Keratinocyte (primary cell): ENCODE results near the gene RIMS1. TPM values are rescaled to one million over a fixed set of nuclear protein-coding genes. Genes with fewer than 3 reads are reported as not detected.

Source experiments
- DNase-seq: peaks from one replicate; pipeline ENCODE4 v3.0.0-alpha.2; 2011; ENCODE audit warnings: low read depth, missing footprints, low spot score
- FAIRE-seq: peaks from 2 replicates; lab custom pipeline; 2011; peaks lifted over from hg19 to GRCh38; lab: Jason Lieb, UNC
- H2AFZ ChIP-seq: 2 replicates; pipeline ENCODE4 v1.6.0; 2012; ENCODE audit warnings: low read length, control low read depth, inconsistent platforms; ENCODE audit not compliant: control insufficient read depth
- H3K27ac ChIP-seq: 2 replicates; pipeline ENCODE4 v1.5.1; 2011; ENCODE audit warnings: low read length; ENCODE audit not compliant: control insufficient read depth, insufficient read depth
- H3K27me3 ChIP-seq: 3 replicates; pipeline ENCODE4 v1.6.0; 2011; ENCODE audit warnings: low read length; ENCODE audit not compliant: control insufficient read depth, insufficient read depth; ENCODE audit errors: extremely low read depth
- H3K36me3 ChIP-seq, 2 experiments: 2 replicates in 1 of 2; 3 replicates in 1 of 2; pipeline ENCODE4 v1.5.1; 2011; ENCODE audit warnings: low read length in 2 of 2, mild to moderate bottlenecking in 1 of 2; ENCODE audit not compliant: control insufficient read depth in 2 of 2, insufficient read depth in 2 of 2; ENCODE audit errors: extremely low read depth in 1 of 2
- H3K4me1 ChIP-seq: 3 replicates; pipeline ENCODE4 v1.5.1; 2011; ENCODE audit warnings: low read length; ENCODE audit not compliant: control insufficient read depth, insufficient read depth; ENCODE audit errors: extremely low read depth
- H3K4me2 ChIP-seq: 3 replicates; pipeline ENCODE4 v1.6.0; 2011; ENCODE audit warnings: low read depth, low read length; ENCODE audit not compliant: control insufficient read depth, insufficient read depth; ENCODE audit errors: extremely low read depth
- H3K4me3 ChIP-seq, 3 experiments: fragments of 200-600 bp in 1 of 3; sonication (generic) in 1 of 3; 2 replicates in 2 of 3; 3 replicates in 1 of 3; pipeline ENCODE4 v1.5.1; 2011 to 2016; ENCODE audit warnings: low read length in 3 of 3, mild to moderate bottlenecking in 3 of 3, control low read depth in 2 of 3, inconsistent platforms in 1 of 3, low read depth in 1 of 3, mixed read lengths in 1 of 3, mixed run types in 1 of 3, moderate library complexity in 1 of 3; ENCODE audit not compliant: control insufficient read depth in 2 of 3, insufficient read depth in 2 of 3; ENCODE audit errors: extremely low read depth in 1 of 3
- H3K79me2 ChIP-seq: 2 replicates; pipeline ENCODE4 v1.6.0; 2012; ENCODE audit warnings: low read length; ENCODE audit not compliant: control insufficient read depth, insufficient read depth
- H3K9ac ChIP-seq: 3 replicates; pipeline ENCODE4 v1.6.0; 2011; ENCODE audit warnings: low read length; ENCODE audit not compliant: control insufficient read depth, insufficient read depth; ENCODE audit errors: extremely low read depth
- H3K9me1 ChIP-seq: 3 replicates; pipeline ENCODE4 v1.6.0; 2011; ENCODE audit warnings: low read length; ENCODE audit not compliant: control insufficient read depth, insufficient read depth; ENCODE audit errors: extremely low read depth
- H3K9me3 ChIP-seq: 2 replicates; pipeline ENCODE4 v1.5.1; 2012; ENCODE audit warnings: low read depth, low read length; ENCODE audit not compliant: control insufficient read depth
- H4K20me1 ChIP-seq: 3 replicates; pipeline ENCODE4 v1.6.0; 2011; ENCODE audit warnings: low read length; ENCODE audit not compliant: control insufficient read depth, insufficient read depth; ENCODE audit errors: extremely low read depth
- CTCF ChIP-seq, 3 experiments: IDR thresholded peaks in 1 of 3; conservative IDR thresholded peaks in 1 of 3; optimal IDR thresholded peaks in 1 of 3; 2 replicates in 2 of 3; 3 replicates in 1 of 3; pipeline versions ENCODE3 to v1.5.1; 2011; ENCODE audit warnings: low read length in 3 of 3, mild to moderate bottlenecking in 3 of 3, moderate library complexity in 2 of 3, control low read depth in 1 of 3, inconsistent platforms in 1 of 3; ENCODE audit not compliant: insufficient read depth in 2 of 3; ENCODE audit errors: extremely low read depth in 1 of 3
- EZH2 ChIP-seq: IDR thresholded peaks from one replicate; pipeline ENCODE4 v1.6.1; 2012; ENCODE audit warnings: inconsistent platforms, mild to moderate bottlenecking, low read length, moderate library complexity
- dilution Hi-C: fragments of 300-500 bp; cut with MboI; formaldehyde crosslinking; loops from one replicate; pipeline ENCODE4 v1.7.0; 2020; ENCODE audit warnings: low sequenced_read_pairs; ENCODE audit not compliant: extremely low pct_ligation_motif_present
- polyA plus RNA-seq, 5 experiments: library from polyadenylated mRNA; depleted of rRNA in 3 of 5; stranded (reverse) in 3 of 5; stranded (forward) in 1 of 5; unstranded in 1 of 5; fragments of >200 nt; gene quantifications; 1 replicate in 1 of 5; 2 replicates in 3 of 5; 3 replicates in 1 of 5; pipeline versions ENCODE4 v1.2.1 to v1.2.3, GENCODE V29; 2011 to 2012; ENCODE audit warnings: missing spikeins in 2 of 5, low read depth in 1 of 5, low replicate concordance in 1 of 5

Gene RIMS1
- polyA plus RNA-seq, 1 donor (not counting 4 experiments of a cell fraction or from before 2014, with no cell fraction given), result not detected

- TF ChIP-seq EZH2 (no peak), CTCF (optimal IDR thresholded peaks at IDR 0.05 in 1 of 3, IDR thresholded peaks at IDR 0.05 in 1 of 3, conservative IDR thresholded peaks at IDR 0.05 in 1 of 3; ENCODE audit: extremely low read depth in 1 of 3, insufficient read depth in 2 of 3, low read length in 3 of 3) (no peak)
- Histone ChIP-seq H3K4me2 (no peak overlapping the region), H3K9me1 (no peaks in the 10 kb centered on the region), H3K9ac (no peak overlapping the region), H3K9me3 (no peaks in the 10 kb centered on the region), H3K4me1 (no peaks in the 10 kb centered on the region), H2AFZ (no peak overlapping the region), H4K20me1 (no peaks in the 10 kb centered on the region), H3K27me3 (no peaks in the 10 kb centered on the region), H3K4me3 (no peak overlapping the region), H3K79me2 (no peaks in the 10 kb centered on the region), H3K36me3 (no peaks in the 10 kb centered on the region), H3K27ac (no peak overlapping the region)
- FAIRE-seq (no peak), DNase-seq (no peak)
- dilution Hi-C loops, result no loop called here
Measured at GRCh38 chr6:71967436-71967835, 81.1 kb downstream of the RIMS1 start.

- DNase-seq (no peak), FAIRE-seq (no peak)
- H3K4me2 ChIP-seq, result no peak overlapping the region
- no peaks in the 10 kb centered on the region for H3K9me1 ChIP-seq
- no peak overlapping the region for H2AFZ ChIP-seq
- H3K9me3 ChIP-seq, result no peaks in the 10 kb centered on the region
- TF ChIP-seq EZH2 (no peak), CTCF (optimal IDR thresholded peaks at IDR 0.05 in 1 of 3, IDR thresholded peaks at IDR 0.05 in 1 of 3, conservative IDR thresholded peaks at IDR 0.05 in 1 of 3; ENCODE audit: extremely low read depth in 1 of 3, insufficient read depth in 2 of 3, low read length in 3 of 3) (no peak)
- no peaks in the 10 kb centered on the region for H4K20me1 ChIP-seq
- no peak overlapping the region for H3K27ac ChIP-seq
- H3K27me3 ChIP-seq, result no peaks in the 10 kb centered on the region
- no peaks in the 10 kb centered on the region for H3K4me1 ChIP-seq
- no peaks in the 10 kb centered on the region for H3K79me2 ChIP-seq
- H3K9ac ChIP-seq, result no peak overlapping the region
- dilution Hi-C loops, result no loop called here
- H3K36me3 ChIP-seq, result no peaks in the 10 kb centered on the region
- no peak overlapping the region for H3K4me3 ChIP-seq
Measured at GRCh38 chr6:71977884-71978283, 91.5 kb downstream of the RIMS1 start.
